GM21825 (cell line): ENCODE measurements around the gene COL4A2.

Experiments
- ATAC-seq: cut with Tn5 transposase; IDR thresholded peaks from one replicate; pipeline ENCODE4 v1.9.1; 2021; ENCODE audit warnings: mild to moderate bottlenecking, moderate library complexity; ENCODE audit not compliant: unreplicated experiment

Gene COL4A2

DNA sequence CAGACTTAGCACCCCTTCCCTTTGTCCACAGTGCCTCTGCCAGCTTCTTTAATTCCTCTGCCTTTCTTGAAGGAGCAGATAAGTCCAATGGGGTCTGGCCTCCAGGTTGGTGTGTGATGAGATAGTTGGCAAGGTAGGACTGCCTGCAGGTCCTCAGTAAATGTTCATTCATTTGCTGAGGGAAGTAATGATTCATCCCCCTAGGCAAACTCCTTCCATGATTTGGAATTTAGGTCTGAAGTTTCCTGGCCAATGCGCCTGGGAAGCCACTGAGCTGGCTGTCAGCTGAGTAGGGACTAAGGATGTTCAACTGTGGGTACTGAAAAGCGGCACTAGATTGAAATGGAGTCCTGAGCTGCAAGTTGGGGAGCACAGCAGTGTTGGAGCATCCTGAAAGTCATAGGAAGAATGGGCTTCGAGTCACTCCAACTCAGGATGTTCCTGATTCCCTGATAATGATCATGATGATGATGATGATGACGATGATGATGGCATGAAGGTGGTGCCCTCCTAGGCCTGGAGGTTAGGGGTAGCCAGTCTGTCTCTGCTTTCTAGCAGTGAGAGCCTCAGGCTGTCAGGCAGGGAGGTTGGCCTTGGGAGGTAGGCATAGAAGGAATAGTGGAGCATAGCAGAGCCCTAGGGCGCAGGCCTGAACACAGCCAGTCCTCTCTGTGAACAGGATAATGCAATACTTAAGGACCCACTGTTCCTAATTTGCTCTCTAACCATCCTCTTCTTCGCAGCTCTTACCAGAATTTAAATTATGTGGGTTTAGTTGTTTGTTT, 44.7 kb downstream of the COL4A2 start:
- no peak for ATAC-seq

DNA sequence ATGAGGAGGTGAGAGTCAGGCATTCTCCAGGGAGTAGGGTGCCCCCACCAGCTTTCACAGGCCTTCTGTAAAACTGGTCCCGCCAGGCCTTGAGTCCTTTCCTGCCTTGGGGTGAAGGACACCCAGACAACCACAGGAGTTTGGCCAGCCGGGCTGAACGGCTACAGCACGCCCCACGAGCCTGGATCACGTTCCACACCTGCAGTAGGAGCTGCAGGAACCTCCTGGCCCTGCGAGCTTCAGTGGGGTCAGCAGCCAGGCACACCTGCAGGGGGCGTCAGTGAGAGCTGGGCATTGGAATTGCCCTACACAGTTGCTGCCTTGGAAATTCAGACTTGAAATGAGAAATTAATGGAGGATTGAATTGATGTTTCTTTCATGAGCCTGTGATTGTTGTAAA, 45.7 kb downstream of the COL4A2 start:
- ATAC-seq, result no peak

GRCh38 chr13:110353339-110353977, 46.4 kb downstream of the COL4A2 start:
- no peak for ATAC-seq

- ATAC-seq, result no peak
Measured at GRCh38 chr13:110354123-110354627, 47.1 kb downstream of the COL4A2 start.

DNA sequence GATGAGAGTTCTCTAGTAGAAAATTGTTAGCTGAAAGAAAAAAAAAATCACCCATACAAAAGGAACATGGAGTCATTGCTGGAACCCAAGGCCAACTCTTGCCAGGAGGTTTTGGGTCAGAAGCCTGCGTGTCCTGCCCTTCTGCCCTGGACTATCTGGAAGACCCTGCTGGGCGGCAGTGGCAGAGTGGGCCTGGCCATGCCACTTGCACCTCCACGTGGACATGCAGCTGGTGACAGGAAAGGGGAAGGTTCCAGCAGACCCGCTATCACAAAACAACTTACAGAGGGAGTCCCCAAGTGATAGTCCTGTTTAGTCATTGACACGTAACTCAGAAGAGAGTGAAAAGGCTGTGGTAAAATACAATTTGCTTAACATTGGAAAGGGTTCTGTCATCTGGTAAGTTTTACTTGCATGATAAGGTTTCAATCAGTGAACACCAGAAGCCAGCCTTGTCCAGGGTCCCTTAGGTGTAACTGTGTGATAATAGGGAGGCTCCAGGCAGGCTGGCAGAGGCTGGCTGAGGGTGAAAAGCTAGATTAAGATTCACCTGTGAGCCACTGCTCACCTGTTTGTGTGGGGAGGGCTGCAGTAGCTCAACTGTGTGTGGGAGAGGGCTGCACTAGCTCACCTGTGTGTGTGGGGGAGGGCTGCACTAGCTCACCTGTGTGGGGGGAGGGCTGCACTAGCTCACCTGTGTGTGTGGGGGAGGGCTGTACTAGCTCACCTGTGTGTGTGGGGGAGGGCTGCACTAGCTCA, 47.8 kb downstream of the COL4A2 start:
- ATAC-seq, result no peak

GRCh38 chr13:110356362-110356761, 49.3 kb downstream of the COL4A2 start:
- no peak for ATAC-seq

GRCh38 chr13:110358381-110358780, 51.3 kb downstream of the COL4A2 start:
- no peak for ATAC-seq

GRCh38 chr13:110359840-110360301, 52.8 kb downstream of the COL4A2 start:
- ATAC-seq, result no peak

GRCh38 chr13:110360598-110360997, 53.5 kb downstream of the COL4A2 start:
- no peak for ATAC-seq

GRCh38 chr13:110361365-110361911, 54.4 kb downstream of the COL4A2 start:
- ATAC-seq, result no peak

GRCh38 chr13:110363010-110363409, 55.9 kb downstream of the COL4A2 start:
- ATAC-seq, result no peak

DNA sequence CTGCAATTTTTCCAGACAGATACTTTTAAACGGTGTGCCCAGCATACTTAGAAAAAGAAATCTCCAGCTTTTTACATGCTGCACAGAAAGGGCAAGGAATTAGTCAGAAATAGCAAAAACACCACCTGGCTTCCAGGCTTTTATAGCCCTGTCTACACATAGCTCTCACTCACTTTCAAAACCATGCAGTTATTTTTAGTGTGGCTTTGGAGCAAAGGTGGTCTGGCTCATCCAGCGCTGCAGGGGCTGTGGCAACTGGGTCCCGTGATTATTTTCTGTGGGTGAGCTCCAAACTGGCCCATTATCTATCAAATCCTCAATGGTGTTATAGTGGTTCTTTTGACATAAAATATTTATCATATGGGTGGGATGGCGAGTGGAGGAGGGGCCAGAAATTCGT, 57.0 kb downstream of the COL4A2 start:
- ATAC-seq, result no peak

GRCh38 chr13:110365876-110366275, 58.8 kb downstream of the COL4A2 start:
- no peak for ATAC-seq

DNA sequence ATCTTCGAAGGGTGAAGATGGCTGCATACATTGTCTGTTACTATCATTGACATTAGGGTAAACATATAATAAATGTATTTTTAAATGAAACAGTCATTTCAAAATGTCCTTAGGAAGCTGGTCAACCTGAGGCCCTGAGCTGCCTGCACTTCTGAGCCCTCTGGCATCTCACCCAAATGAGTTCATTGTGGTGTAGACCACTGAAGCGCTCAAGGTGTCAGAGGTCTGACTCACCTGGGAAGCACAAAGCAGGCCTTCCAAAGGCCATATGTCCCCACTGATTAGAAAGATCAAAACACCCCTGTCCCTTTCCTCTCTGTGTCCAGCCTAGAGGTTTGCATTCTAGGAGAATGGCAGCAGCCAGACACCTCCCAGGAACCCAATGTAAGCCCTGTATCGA, 59.6 kb downstream of the COL4A2 start:
- ATAC-seq, result no peak

GRCh38 chr13:110367620-110368019, 60.5 kb downstream of the COL4A2 start:
- no peak for ATAC-seq

DNA sequence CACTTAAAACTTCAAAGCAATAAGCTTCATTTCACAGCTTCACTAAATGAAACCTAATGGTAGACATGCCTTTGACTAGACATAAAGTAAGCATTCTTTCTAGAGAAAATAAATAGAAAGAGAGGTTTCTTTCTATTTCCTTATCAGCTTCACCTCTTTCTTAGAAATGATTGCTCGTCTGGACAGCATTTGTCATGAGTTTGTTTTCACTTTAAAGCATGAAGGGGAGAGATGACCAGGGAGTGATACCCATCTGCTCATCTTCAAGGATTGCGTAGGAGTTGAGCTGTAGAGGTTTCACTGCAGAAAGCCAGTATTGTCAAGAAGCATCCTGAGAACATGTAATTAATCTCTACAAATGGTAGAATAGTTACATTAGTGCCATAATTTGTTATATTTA, 61.3 kb downstream of the COL4A2 start:
- no peak for ATAC-seq

DNA sequence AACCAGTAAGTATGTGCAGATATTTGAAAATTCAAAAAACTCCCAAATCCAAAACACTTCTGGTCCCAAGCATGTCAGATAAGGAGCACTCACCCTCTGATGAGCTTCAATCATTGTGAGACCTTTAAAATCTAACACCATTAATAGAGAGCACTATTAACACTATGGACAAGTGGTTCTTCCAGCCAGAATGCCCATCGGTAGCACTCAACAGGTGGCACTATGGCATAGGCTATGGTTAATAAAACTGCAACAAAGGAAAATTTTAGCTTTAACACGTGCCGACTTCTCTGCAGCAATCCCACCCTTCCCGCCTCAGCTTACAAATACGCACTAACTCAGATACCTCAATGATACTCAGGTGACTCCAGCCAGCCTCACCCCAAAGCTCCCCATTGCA, 62.3 kb downstream of the COL4A2 start:
- no peak for ATAC-seq

GRCh38 chr13:110371550-110372465, 64.7 kb downstream of the COL4A2 start:
- ATAC-seq, result peak; percentile 62

DNA sequence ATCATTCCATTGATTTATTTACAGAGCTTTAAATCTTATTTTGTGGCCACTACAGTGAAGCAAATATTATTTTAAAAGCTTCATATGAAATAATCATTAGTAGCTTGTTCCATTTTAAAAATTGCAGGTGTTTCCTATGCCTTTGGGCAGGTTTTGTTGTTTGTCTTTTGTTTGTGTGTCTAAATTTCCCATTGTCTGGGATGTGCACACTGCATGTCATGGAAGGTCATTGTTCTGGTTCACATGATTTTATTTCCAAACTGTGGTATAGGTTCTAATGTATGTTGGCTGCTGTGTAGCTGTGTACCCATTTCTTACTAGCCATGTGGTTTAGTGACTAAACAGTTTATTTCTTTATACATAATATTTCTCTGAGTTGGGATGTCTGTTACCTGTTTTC, 65.6 kb downstream of the COL4A2 start:
- no peak for ATAC-seq

- ATAC-seq, result no peak
Measured at GRCh38 chr13:110373617-110374016, 66.5 kb downstream of the COL4A2 start.
